ENCODE results near the gene KDSR. TPM values are rescaled to one million over a fixed set of nuclear protein-coding genes. Genes with fewer than 3 reads are reported as not detected.

KDSR gene, protein sequence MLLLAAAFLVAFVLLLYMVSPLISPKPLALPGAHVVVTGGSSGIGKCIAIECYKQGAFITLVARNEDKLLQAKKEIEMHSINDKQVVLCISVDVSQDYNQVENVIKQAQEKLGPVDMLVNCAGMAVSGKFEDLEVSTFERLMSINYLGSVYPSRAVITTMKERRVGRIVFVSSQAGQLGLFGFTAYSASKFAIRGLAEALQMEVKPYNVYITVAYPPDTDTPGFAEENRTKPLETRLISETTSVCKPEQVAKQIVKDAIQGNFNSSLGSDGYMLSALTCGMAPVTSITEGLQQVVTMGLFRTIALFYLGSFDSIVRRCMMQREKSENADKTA
- 10 to 100 TPM; 32.3 to 56.7 (median 42.6) TPM for total RNA-seq

DNA sequence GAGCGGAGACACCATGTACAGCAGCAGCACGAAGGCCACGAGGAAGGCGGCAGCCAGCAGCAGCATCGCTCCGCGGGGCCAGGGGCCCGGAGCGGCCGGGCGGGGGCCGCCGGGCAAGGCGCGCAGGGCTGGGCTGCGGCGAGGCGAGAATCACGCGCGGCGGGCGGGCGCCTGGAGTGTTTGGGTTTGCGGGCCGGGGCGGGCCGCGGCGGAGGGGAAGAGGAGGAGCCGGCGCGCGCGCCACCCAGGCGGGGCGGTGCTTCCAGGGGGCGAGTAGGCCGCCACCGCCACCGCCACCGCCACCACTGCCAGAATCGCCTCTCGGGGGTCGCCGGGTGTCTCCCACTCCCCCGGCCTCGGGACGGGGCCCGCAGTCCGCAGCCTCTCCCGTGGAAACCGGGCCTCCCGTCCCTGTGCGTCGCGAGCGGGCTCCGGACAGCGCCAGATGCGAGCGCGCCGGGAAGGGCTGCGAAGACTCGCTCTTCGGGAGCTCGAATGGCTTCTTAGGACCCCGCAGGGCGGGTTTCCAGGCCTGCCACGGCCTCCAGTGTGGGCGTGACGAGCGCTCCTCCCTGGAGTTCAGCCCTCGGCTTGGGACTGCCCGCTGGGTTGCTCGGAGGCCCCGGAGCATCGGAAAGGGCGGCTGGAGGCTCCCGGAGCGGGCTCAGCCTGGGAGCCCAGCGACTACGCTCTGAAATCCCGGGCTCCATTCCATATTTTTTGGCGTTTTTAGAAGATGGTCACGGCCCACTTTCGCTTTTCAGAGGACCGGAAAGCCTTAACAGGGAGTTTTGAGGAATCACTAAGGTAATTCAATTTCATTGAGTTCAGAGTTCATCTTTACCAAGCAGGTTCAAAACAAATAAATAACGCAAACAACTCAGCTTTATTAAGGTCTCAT lies at the start of gene KDSR:
TSS of gene KDSR (minus strand) at position 154 of the 901 bp plus-strand sequence. CDS start at position 66, 88 bp downstream.
- ATAC-seq (ENCODE audit: low FRiP score): peak; percentile 98
- TF ChIP-seq, protein P1, sequence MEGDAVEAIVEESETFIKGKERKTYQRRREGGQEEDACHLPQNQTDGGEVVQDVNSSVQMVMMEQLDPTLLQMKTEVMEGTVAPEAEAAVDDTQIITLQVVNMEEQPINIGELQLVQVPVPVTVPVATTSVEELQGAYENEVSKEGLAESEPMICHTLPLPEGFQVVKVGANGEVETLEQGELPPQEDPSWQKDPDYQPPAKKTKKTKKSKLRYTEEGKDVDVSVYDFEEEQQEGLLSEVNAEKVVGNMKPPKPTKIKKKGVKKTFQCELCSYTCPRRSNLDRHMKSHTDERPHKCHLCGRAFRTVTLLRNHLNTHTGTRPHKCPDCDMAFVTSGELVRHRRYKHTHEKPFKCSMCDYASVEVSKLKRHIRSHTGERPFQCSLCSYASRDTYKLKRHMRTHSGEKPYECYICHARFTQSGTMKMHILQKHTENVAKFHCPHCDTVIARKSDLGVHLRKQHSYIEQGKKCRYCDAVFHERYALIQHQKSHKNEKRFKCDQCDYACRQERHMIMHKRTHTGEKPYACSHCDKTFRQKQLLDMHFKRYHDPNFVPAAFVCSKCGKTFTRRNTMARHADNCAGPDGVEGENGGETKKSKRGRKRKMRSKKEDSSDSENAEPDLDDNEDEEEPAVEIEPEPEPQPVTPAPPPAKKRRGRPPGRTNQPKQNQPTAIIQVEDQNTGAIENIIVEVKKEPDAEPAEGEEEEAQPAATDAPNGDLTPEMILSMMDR (IDR thresholded peaks at IDR 0.05): no peak
- peak; percentile 58 for DNase-seq (ENCODE audit: low spot score)

DNA sequence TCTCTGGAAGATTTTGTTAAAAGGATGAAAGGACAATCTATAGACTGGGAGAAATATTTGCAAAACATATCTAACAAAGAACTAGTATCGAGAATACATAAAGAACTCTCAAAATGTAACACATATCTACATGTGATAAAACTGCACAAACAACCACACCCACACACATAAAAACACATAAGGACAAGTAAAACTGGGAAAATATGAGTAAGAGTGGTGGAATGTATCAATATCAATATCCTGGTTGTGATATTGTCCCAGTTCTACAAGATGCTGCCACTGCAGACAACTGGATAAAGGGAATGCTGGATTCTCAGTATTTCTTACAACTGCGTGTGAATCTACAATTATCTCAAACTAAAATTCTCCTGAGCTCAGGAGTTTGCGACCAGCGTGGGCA lies 45.9 kb upstream of the KDSR start:
- TF ChIP-seq, protein P1 (IDR thresholded peaks at IDR 0.05): no peak
- ATAC-seq (ENCODE audit: low FRiP score) (no peak), DNase-seq (ENCODE audit: low spot score) (no peak)

DNA sequence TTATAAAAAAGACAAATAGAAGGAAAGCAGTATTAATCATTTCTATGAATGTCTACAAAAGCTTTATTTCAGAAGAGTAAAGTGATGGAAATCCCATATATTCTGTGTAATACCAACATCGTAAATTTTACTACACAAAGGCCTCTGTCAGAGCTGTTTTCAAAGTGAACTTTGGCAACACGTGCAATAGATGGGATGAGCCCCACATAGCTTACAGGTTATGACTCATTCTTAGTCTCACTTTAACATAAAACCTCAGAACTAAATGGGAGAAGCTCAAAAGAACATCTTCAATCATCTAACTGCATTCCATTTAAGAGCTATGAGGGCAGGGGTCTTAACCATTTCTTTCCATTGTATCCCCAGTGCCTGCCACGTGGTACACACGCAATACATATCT lies 43.8 kb upstream of the KDSR start:
- ATAC-seq (ENCODE audit: low FRiP score) (no peak), DNase-seq (ENCODE audit: low spot score) (no peak)
- TF ChIP-seq, protein P1 (IDR thresholded peaks at IDR 0.05): no peak

DNA sequence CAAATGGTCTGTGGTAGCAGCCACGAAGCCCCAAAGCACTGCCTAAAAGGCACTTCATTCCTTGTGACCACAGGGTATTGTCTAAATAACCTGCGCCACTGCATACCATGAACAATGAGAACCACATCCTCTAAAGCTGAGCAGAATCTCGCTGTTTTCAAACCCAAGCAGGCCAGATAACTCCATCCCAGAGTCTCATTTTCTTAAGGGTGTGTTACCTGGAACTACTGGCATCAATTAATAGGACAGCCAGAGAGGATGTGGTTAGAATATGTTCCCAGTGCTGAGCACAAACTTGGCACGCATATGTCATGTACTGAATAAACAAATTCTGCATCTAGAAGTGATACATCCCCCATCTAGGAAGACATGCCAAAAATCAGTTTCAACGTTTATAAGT lies 42.3 kb upstream of the KDSR start:
- DNase-seq (ENCODE audit: low spot score): no peak
- ATAC-seq (ENCODE audit: low FRiP score): no peak
- TF ChIP-seq, protein P1 (IDR thresholded peaks at IDR 0.05): no peak

DNA sequence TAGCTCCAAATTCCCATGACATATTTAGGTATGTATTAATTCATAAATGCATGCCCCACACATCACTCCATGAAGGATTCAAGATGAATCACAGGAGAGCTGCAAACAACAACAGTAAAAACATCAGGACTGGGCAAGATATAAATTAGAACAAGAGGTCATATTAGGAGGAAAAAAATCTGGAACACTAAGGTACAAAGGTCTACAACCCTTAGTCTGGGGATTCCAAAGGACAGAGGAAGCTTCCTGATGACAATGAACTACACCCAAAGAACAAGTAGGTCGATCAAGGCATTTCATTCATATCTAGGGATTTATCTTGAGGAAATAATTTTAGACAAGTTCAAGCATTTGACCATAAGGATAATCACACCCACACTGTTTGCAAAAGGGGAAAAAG lies 40.7 kb upstream of the KDSR start:
- DNase-seq (ENCODE audit: low spot score): no peak
- TF ChIP-seq, protein P1 (IDR thresholded peaks at IDR 0.05): no peak
- ATAC-seq (ENCODE audit: low FRiP score): no peak

DNA sequence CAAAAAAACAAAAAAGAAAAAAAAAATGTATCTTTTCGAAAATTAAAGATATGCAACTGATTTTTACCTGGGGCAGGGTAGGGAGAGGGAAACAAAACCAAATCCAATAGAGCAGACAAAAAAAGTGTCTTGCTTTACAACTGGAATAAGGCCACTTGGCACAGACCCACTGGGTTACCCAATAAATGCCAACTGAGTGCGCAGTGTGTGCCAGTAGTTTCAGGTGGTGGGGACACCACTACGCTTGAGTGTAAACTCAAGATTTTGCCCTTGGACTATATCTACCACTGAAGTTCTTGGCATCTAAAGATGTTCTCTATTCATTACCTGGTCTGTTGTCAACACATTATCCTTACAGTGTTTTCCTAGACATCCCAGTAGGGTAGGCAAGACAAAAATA lies 39.0 kb upstream of the KDSR start:
- ATAC-seq (ENCODE audit: low FRiP score): no peak
- TF ChIP-seq, protein P1 (IDR thresholded peaks at IDR 0.05): no peak
- no peak for DNase-seq (ENCODE audit: low spot score)

Data from omental fat pad (tissue), 4 donors.